GM12878 (cell line): Measurements from ENCODE around the gene HCN1.

Experiments
- LARP7 ChIP-seq: fragments of 450-650 bp; IDR thresholded peaks from 2 replicates; pipeline ENCODE4 v1.6.1; 2017; ENCODE audit warnings: mild to moderate bottlenecking
- MXI1 ChIP-seq: fragments of 150-350 bp; IDR thresholded peaks from 2 replicates; pipeline ENCODE4 v1.6.1; 2011; ENCODE audit warnings: low read depth, mild to moderate bottlenecking, inconsistent platforms, low read length, improper control_type of control experiment
- TF ChIP-seq, protein P1 (sequence below), 3 experiments: IDR thresholded peaks in 2 of 3; conservative IDR thresholded peaks in 1 of 3; 2 replicates each; pipeline ENCODE4 v1.5.1; 2011; ENCODE audit warnings: low read depth in 3 of 3, low read length in 3 of 3, mild to moderate bottlenecking in 3 of 3, control low read depth in 2 of 3, moderate library complexity in 2 of 3, inconsistent platforms in 1 of 3, mixed read lengths in 1 of 3; ENCODE audit not compliant: control insufficient read depth in 2 of 3, insufficient read depth in 1 of 3; ENCODE audit errors: extremely low read depth in 1 of 3

GRCh38 chr5:45410304-45410995 lies 285.7 kb downstream of the HCN1 start:
- TF ChIP-seq, protein P1, sequence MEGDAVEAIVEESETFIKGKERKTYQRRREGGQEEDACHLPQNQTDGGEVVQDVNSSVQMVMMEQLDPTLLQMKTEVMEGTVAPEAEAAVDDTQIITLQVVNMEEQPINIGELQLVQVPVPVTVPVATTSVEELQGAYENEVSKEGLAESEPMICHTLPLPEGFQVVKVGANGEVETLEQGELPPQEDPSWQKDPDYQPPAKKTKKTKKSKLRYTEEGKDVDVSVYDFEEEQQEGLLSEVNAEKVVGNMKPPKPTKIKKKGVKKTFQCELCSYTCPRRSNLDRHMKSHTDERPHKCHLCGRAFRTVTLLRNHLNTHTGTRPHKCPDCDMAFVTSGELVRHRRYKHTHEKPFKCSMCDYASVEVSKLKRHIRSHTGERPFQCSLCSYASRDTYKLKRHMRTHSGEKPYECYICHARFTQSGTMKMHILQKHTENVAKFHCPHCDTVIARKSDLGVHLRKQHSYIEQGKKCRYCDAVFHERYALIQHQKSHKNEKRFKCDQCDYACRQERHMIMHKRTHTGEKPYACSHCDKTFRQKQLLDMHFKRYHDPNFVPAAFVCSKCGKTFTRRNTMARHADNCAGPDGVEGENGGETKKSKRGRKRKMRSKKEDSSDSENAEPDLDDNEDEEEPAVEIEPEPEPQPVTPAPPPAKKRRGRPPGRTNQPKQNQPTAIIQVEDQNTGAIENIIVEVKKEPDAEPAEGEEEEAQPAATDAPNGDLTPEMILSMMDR (IDR thresholded peaks at IDR 0.05 in 2 of 3, conservative IDR thresholded peaks at IDR 0.05 in 1 of 3; ENCODE audit: control insufficient read depth in 2 of 3, extremely low read depth in 1 of 3, insufficient read depth in 1 of 3, low read depth in 3 of 3, low read length in 3 of 3) = no peak
- TF ChIP-seq MXI1 (no peak), LARP7 (no peak)
